CD4-positive, alpha-beta T cell (primary cell): ENCODE measurements around the gene RNF133. TPM values are rescaled to one million over a fixed set of nuclear protein-coding genes. Genes with fewer than 3 reads are reported as not detected.

ENCODE experiments used
- ATAC-seq: fragments of 200-7000 bp; cut with Tn5 transposase; one replicate; pipeline ENCODE4 v1.10.0; 2022; ENCODE audit warnings: mild to moderate bottlenecking; ENCODE audit not compliant: poor library complexity
- CTCF ChIA-PET: fragments of 350-600 bp; sonication (Branson Sonifier 250); formaldehyde crosslinking; loops from one replicate; lab custom pipeline; 2021; ENCODE audit warnings: antibody characterized with exemption, inconsistent platforms; lab: Charles Lee
- POLR2A ChIA-PET: fragments of 350-600 bp; sonication (Branson Sonifier 250); formaldehyde crosslinking; loops from one replicate; lab custom pipeline; 2021; ENCODE audit warnings: antibody characterized with exemption, inconsistent platforms; lab: Charles Lee
- DNase-seq, 14 experiments: peaks; one replicate each; pipeline ENCODE4 v3.0.0-alpha.2; 2013 to 2020; ENCODE audit warnings: mixed read lengths in 2 of 14
- H3K27ac ChIP-seq, 2 donors: one replicate each; pipeline versions ENCODE4 v1.5.1 to v1.7.0; 2013; ENCODE audit warnings: low read length in 2 of 2, low read depth in 1 of 2, mild to moderate bottlenecking in 1 of 2
- H3K27me3 ChIP-seq, 2 experiments: 1 replicate in 1 of 2; 2 replicates in 1 of 2; pipeline versions ENCODE4 v1.6.1 to v1.7.0; 2013; ENCODE audit warnings: low read length in 2 of 2, control low read depth in 1 of 2, mild to moderate bottlenecking in 1 of 2, moderate library complexity in 1 of 2; ENCODE audit not compliant: insufficient read depth in 2 of 2, control insufficient read depth in 1 of 2
- H3K36me3 ChIP-seq: one replicate; pipeline ENCODE4 v1.6.1; 2013; ENCODE audit warnings: low read length, control low read depth; ENCODE audit not compliant: insufficient read depth
- H3K4me1 ChIP-seq: one replicate; pipeline ENCODE4 v1.6.1; 2013; ENCODE audit warnings: low read length, control low read depth; ENCODE audit not compliant: insufficient read depth
- H3K4me3 ChIP-seq: one replicate; pipeline ENCODE4 v1.5.1; 2013; ENCODE audit warnings: mild to moderate bottlenecking, low read length, moderate library complexity
- H3K9me3 ChIP-seq, 2 experiments: 1 replicate in 1 of 2; 2 replicates in 1 of 2; pipeline versions ENCODE4 v1.6.1 to v1.7.0; 2013; ENCODE audit warnings: low read length in 2 of 2, mild to moderate bottlenecking in 2 of 2, control low read depth in 1 of 2, moderate library complexity in 1 of 2; ENCODE audit not compliant: control insufficient read depth in 1 of 2, insufficient read depth in 1 of 2
- H3K27ac Mint-ChIP-seq: one replicate; pipeline ENCODE4 v1.8.0; 2020; ENCODE audit warnings: mixed read lengths
- H3K27me3 Mint-ChIP-seq: one replicate; pipeline ENCODE4 v1.8.0; 2021; ENCODE audit warnings: mixed read lengths
- H3K36me3 Mint-ChIP-seq: one replicate; pipeline ENCODE4 v1.8.0; 2021; ENCODE audit warnings: low read depth, mixed read lengths
- H3K4me1 Mint-ChIP-seq: one replicate; pipeline ENCODE4 v1.8.0; 2021; ENCODE audit warnings: low read depth, mixed read lengths
- H3K4me3 Mint-ChIP-seq: one replicate; pipeline ENCODE4 v1.8.0; 2020; ENCODE audit warnings: mild to moderate bottlenecking, mixed read lengths
- H3K9me3 Mint-ChIP-seq: one replicate; pipeline ENCODE4 v1.8.0; 2020; ENCODE audit warnings: mixed read lengths
- intact Hi-C, 2 experiments: fragments of 100-400 bp; cut with DNase I in 1 of 2; cut with micrococcal nuclease in 1 of 2; formaldehyde crosslinking; loops; one replicate each; pipeline versions ENCODE4 v1.15.1 to v1.9.0; 2023 to 2025; cut with DNase I, micrococcal nuclease
- total RNA-seq, 174 experiments: library from RNA in 2 of 174; stranded (reverse) in 2 of 174; gene quantifications; one replicate each; pipeline ENCODE4 v1.2.3 and lab custom pipeline; 2021 to 2026
- TF ChIP-seq, protein P1 (sequence below): fragments of 200-600 bp; IDR thresholded peaks from one replicate; pipeline ENCODE4 v1.8.0; 2022; ENCODE audit warnings: antibody characterized with exemption, mild to moderate bottlenecking

RNF133 gene
- total RNA-seq, 2 experiments from 2014 or later = not detected

DNA sequence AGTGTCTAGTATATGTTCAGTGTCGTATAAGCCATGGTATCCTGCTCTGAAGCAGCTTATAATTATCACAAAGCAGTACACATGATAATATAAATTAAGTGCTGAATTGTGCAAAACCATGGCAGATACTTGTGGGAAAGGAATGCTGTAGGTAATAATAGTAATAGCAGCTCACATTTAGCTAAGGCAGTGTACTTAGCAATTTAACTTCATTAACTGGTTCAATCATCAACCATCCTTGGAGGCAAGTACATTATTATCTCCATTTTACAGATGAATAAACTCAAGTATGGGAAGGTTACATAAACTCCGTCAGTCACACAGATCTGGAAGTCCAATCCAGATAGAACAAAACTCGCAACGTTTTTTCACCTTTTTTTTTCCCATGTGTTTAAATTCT, 25.4 kb upstream of the RNF133 start:
- Mint-ChIP-seq H3K36me3 (no peaks in the 10 kb centered on the region), H3K27ac (no peak overlapping the region), H3K9me3 (peaks cover 2% of the 10 kb centered on the region), H3K4me1 (no peaks in the 10 kb centered on the region), H3K27me3 (no peaks in the 10 kb centered on the region), H3K4me3 (no peak overlapping the region)
- TF ChIP-seq, protein P1, sequence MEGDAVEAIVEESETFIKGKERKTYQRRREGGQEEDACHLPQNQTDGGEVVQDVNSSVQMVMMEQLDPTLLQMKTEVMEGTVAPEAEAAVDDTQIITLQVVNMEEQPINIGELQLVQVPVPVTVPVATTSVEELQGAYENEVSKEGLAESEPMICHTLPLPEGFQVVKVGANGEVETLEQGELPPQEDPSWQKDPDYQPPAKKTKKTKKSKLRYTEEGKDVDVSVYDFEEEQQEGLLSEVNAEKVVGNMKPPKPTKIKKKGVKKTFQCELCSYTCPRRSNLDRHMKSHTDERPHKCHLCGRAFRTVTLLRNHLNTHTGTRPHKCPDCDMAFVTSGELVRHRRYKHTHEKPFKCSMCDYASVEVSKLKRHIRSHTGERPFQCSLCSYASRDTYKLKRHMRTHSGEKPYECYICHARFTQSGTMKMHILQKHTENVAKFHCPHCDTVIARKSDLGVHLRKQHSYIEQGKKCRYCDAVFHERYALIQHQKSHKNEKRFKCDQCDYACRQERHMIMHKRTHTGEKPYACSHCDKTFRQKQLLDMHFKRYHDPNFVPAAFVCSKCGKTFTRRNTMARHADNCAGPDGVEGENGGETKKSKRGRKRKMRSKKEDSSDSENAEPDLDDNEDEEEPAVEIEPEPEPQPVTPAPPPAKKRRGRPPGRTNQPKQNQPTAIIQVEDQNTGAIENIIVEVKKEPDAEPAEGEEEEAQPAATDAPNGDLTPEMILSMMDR = no peak
- intact Hi-C loops = no loop called here
- Histone ChIP-seq H3K4me3 (no peak overlapping the region), H3K27me3 (no peaks in the 10 kb centered on the region), H3K4me1 (no peaks in the 10 kb centered on the region), H3K36me3 (no peaks in the 10 kb centered on the region), H3K27ac (no peak overlapping the region), H3K9me3 (no peaks in the 10 kb centered on the region)
- no peak for ATAC-seq
- ChIA-PET POLR2A (no interaction called here), CTCF (no interaction called here)
- no peak for DNase-seq

DNA sequence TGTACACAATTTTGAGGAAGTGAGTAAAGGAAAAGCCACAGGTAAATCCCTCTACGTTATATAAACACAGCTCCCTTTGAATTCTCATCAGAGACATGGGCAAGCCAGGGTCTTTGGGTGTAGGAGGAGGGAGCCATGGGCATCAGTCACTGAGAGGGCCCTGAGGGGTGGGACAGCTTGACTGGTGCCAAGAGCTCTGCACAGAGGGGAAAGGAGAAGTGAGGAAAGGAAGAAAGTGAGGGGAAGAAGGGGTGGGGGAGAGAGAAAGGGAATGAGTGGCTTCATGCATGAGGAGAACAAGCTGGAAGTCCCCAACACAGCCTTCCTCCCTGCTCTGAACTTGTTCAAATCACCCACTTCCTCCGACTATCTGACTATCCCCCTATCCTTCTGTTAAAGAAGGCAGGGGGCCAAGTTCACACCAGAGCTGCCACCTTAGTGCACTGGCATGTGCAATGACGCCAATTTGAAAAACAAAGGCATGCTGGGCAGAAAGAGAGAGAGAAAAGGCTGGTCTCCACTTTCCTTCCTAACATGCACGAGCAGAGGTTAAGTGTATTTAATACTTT, 20.2 kb upstream of the RNF133 start:
- ChIA-PET CTCF (no interaction called here), POLR2A (no interaction called here)
- TF ChIP-seq, protein P1 = no peak
- no peak overlapping the region for H3K27ac Mint-ChIP-seq
- no peaks in the 10 kb centered on the region for H3K36me3 ChIP-seq
- ATAC-seq (no peak), DNase-seq (no peak)
- no peaks in the 10 kb centered on the region for H3K4me1 ChIP-seq
- peaks cover 4% of the 10 kb centered on the region for H3K9me3 Mint-ChIP-seq
- H3K27me3 ChIP-seq = no peaks in the 10 kb centered on the region
- H3K9me3 ChIP-seq = peaks cover 0 to 5% of the 10 kb centered on the region in 2 experiments
- H3K27me3 Mint-ChIP-seq = no peaks in the 10 kb centered on the region
- intact Hi-C loops = no loop called here
- no peaks in the 10 kb centered on the region for H3K36me3 Mint-ChIP-seq
- H3K4me3 Mint-ChIP-seq = no peak overlapping the region
- H3K4me3 ChIP-seq = no peak overlapping the region
- no peaks in the 10 kb centered on the region for H3K4me1 Mint-ChIP-seq
- no peak overlapping the region for H3K27ac ChIP-seq

DNA sequence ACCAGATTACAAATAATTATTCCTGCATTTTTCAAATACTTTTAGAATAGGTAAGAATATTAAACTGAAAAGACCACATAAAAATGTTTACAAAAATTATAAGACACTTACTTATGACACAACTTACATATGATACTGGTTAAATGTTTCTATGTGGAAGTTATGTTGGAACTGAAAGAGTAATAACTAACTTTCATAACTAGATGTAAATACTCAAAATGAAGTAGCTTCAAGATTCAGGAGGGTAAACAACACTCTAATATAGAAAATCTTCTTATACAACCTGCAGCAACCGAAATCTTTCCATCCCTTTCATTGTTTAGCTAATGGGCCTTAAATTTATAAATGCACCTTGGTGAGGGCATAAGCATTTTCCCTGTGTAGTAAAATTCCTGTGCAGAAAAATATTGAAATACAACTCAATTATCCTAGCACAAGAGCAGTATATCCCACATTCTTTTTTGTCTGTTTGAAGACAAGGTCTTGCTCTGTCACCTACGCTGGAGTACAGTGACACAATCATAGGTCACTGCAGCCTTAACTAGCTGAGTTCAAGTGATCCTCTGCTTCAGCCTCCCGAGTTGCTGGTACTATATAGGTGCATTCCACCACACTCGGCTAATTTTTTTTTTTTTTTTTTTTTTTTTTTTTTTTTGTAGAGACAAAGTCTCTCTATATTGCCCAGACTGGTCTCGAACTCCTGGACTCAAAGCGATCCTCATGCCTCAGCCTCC, 18.6 kb upstream of the RNF133 start:
- Mint-ChIP-seq H3K36me3 (no peaks in the 10 kb centered on the region), H3K9me3 (peaks cover 4% of the 10 kb centered on the region), H3K27me3 (no peaks in the 10 kb centered on the region), H3K4me1 (no peaks in the 10 kb centered on the region), H3K4me3 (no peak overlapping the region), H3K27ac (no peak overlapping the region)
- CTCF ChIA-PET = no interaction called here
- Histone ChIP-seq H3K9me3 (peaks cover 0 to 5% of the 10 kb centered on the region in 2 experiments), H3K36me3 (no peaks in the 10 kb centered on the region), H3K4me3 (no peak overlapping the region), H3K27me3 (no peaks in the 10 kb centered on the region), H3K4me1 (no peaks in the 10 kb centered on the region), H3K27ac (no peak overlapping the region)
- TF ChIP-seq, protein P1 = no peak
- POLR2A ChIA-PET = no interaction called here
- ATAC-seq = no peak
- intact Hi-C loops = no loop called here
- no peak for DNase-seq
